Stimulated activated CD8-positive, alpha-beta memory T cell treated with anti-CD3 and anti-CD28 coated beads, Interleukin-12 subunit alpha, Interleukin-12 subunit beta, amount 100 ng/mL, for 1 hour (primary cell): Measurements from ENCODE around the gene CLIP2.
"Not testable (repeated sequence)": the region's sequence is repeated elsewhere in the genome, so short reads cannot be mapped to it uniquely, and the experiment has no call there.

ENCODE experiments used
- DNase-seq: peaks from one replicate; pipeline ENCODE4 v3.0.0-alpha.2; 2020; ENCODE audit warnings: low read depth

CLIP2 gene

GRCh38 chr7:74297516-74298233 is 8.5 kb downstream of the CLIP2 start:
- DNase-seq, result no peak

GRCh38 chr7:74299401-74299800 is 10.2 kb downstream of the CLIP2 start:
- DNase-seq, result no peak

GRCh38 chr7:74300926-74301325 is 11.7 kb downstream of the CLIP2 start:
- DNase-seq, result no peak

GRCh38 chr7:74302745-74303221 is 13.6 kb downstream of the CLIP2 start:
- no peak for DNase-seq

- DNase-seq, result no peak
Observed at GRCh38 chr7:74304550-74304949, 15.3 kb downstream of the CLIP2 start.

- DNase-seq, result no peak
Observed at GRCh38 chr7:74306004-74306729, 17.0 kb downstream of the CLIP2 start.

- DNase-seq, result no peak
Observed at GRCh38 chr7:74306730-74307469, 17.7 kb downstream of the CLIP2 start.

GRCh38 chr7:74307738-74308505 is 18.7 kb downstream of the CLIP2 start:
- DNase-seq, result no peak

GRCh38 chr7:74309181-74309580 is 20.0 kb downstream of the CLIP2 start:
- no peak for DNase-seq

GRCh38 chr7:74311305-74311744 is 22.1 kb downstream of the CLIP2 start:
- no peak for DNase-seq

- no peak for DNase-seq
Observed at GRCh38 chr7:74312418-74313028, 23.3 kb downstream of the CLIP2 start.

GRCh38 chr7:74315891-74316290 is 26.7 kb downstream of the CLIP2 start:
- DNase-seq, result not testable (repeated sequence)

GRCh38 chr7:74317146-74317782 is 28.1 kb downstream of the CLIP2 start:
- DNase-seq, result no peak

- no peak for DNase-seq
Observed at GRCh38 chr7:74318043-74318442, 28.8 kb downstream of the CLIP2 start.

- DNase-seq, result no peak
Observed at GRCh38 chr7:74320645-74321221, 31.5 kb downstream of the CLIP2 start.

GRCh38 chr7:74322892-74323291 is 33.7 kb downstream of the CLIP2 start:
- not testable (repeated sequence) for DNase-seq

- DNase-seq, result no peak
Observed at GRCh38 chr7:74324531-74325209, 35.5 kb downstream of the CLIP2 start.

- no peak for DNase-seq
Observed at GRCh38 chr7:74325210-74325565, 36.0 kb downstream of the CLIP2 start.

- no peak for DNase-seq
Observed at GRCh38 chr7:74329225-74329624, 40.0 kb downstream of the CLIP2 start.
